ENCODE results near the gene MDP1.

MDP1 gene

GRCh38 chr14:24215495-24216344, at the start of gene MDP1:
TSS of gene MDP1 (minus strand) at chr14:24216066. CDS start at chr14:24215955, 111 bp downstream.
- peak; percentile 57 for DNase-seq

GRCh38 chr14:24264298-24264697, 48.4 kb upstream of the MDP1 start:
- DNase-seq = no peak

GRCh38 chr14:24263848-24264247, 48.0 kb upstream of the MDP1 start:
- DNase-seq = no peak

GRCh38 chr14:24262821-24263733, 47.2 kb upstream of the MDP1 start, which contains the start of gene TGM1:
TSS of gene TGM1 (minus strand) at chr14:24263177. CDS start at chr14:24262352, 825 bp downstream.
- no peak for DNase-seq

- DNase-seq = no peak
These were observed 46.1 kb upstream of the MDP1 start for GRCh38 chr14:24261969-24262327.

- no peak for DNase-seq
These were observed 45.5 kb upstream of the MDP1 start for GRCh38 chr14:24261256-24261968.

GRCh38 chr14:24260780-24261157, 44.9 kb upstream of the MDP1 start:
- DNase-seq = no peak

GRCh38 chr14:24260026-24260779, 44.3 kb upstream of the MDP1 start:
- no peak for DNase-seq

GRCh38 chr14:24259282-24260025, 43.6 kb upstream of the MDP1 start:
- DNase-seq = no peak

GRCh38 chr14:24258548-24259265, 42.8 kb upstream of the MDP1 start:
- DNase-seq = no peak

GRCh38 chr14:24258119-24258518, 42.3 kb upstream of the MDP1 start:
- DNase-seq = no peak

GRCh38 chr14:24256960-24257359, 41.1 kb upstream of the MDP1 start:
- no peak for DNase-seq

- no peak for DNase-seq
These were observed 40.3 kb upstream of the MDP1 start for GRCh38 chr14:24255931-24256711.

- DNase-seq = no peak
These were observed 39.6 kb upstream of the MDP1 start for GRCh38 chr14:24255438-24255837.

- DNase-seq = no peak
These were observed 38.9 kb upstream of the MDP1 start for GRCh38 chr14:24254630-24255392.

- DNase-seq = no peak
These were observed 38.1 kb upstream of the MDP1 start for GRCh38 chr14:24253936-24254335.

- DNase-seq = no peak
These were observed 36.6 kb upstream of the MDP1 start for GRCh38 chr14:24252289-24253124.

GRCh38 chr14:24251880-24252288, 36.0 kb upstream of the MDP1 start:
- DNase-seq = no peak

All from NCI-H1436 treated with DMSO at 0.1 percent for 48 hours (cell line).